H1 (cell line): Measurements from ENCODE around the gene RIBC1. TPM values are rescaled to one million over a fixed set of nuclear protein-coding genes. Genes with fewer than 3 reads are reported as not detected.

Experiments
- CTCF ChIA-PET: fragments of 300-600 bp; sonication (Branson Sonifier 250); formaldehyde crosslinking; loops from one replicate; lab custom pipeline; 2021; ENCODE audit not compliant: partially characterized antibody; lab: Charles Lee
- POLR2A ChIA-PET: fragments of 300-600 bp; sonication (Branson Sonifier 250); formaldehyde crosslinking; loops from one replicate; lab custom pipeline; 2021; ENCODE audit warnings: inconsistent platforms; ENCODE audit not compliant: partially characterized antibody; lab: Charles Lee
- DNase-seq, 2 experiments: peaks; one replicate each; pipeline versions ENCODE4 v3.0.0 to v3.0.0-alpha.2; 2010 to 2022; ENCODE audit warnings: low spot score in 2 of 2, low read depth in 1 of 2, mixed read lengths in 1 of 2
- FAIRE-seq: peaks from 2 replicates; lab custom pipeline; 2011; peaks lifted over from hg19 to GRCh38; lab: Jason Lieb, UNC
- H2AFZ ChIP-seq: 2 replicates; pipeline ENCODE4 v1.8.1; 2012; ENCODE audit warnings: low read length, inconsistent platforms
- H2AK5ac ChIP-seq: 2 replicates; pipeline ENCODE4 v1.6.1; 2013; ENCODE audit warnings: low read depth, low read length
- H2BK120ac ChIP-seq: replicated peaks from 2 replicates; pipeline ENCODE3; 2013; ENCODE audit warnings: low read depth, low read length, inconsistent platforms
- H2BK12ac ChIP-seq: 2 replicates; pipeline ENCODE4 v1.6.1; 2013; ENCODE audit warnings: low read depth, low read length
- H2BK15ac ChIP-seq: 2 replicates; pipeline ENCODE4 v1.6.1; 2013; ENCODE audit warnings: low read length
- H2BK20ac ChIP-seq: 2 replicates; pipeline ENCODE4 v1.6.1; 2013; ENCODE audit warnings: low read length
- H2BK5ac ChIP-seq: 2 replicates; pipeline ENCODE4 v1.6.1; 2013; ENCODE audit warnings: low read depth, low read length
- H3K14ac ChIP-seq: 2 replicates; pipeline ENCODE4 v1.6.1; 2013; ENCODE audit warnings: inconsistent platforms; ENCODE audit not compliant: insufficient read length
- H3K18ac ChIP-seq: 2 replicates; pipeline ENCODE4 v1.6.1; 2013; ENCODE audit warnings: low read length; ENCODE audit errors: extremely low read depth
- H3K23ac ChIP-seq: 2 replicates; pipeline ENCODE4 v1.6.1; 2013; ENCODE audit warnings: inconsistent platforms; ENCODE audit not compliant: insufficient read length
- H3K23me2 ChIP-seq: 2 replicates; pipeline ENCODE4 v1.6.1; 2013; ENCODE audit warnings: low read depth, low read length
- H3K27ac ChIP-seq: 2 replicates; pipeline ENCODE4 v1.6.1; 2011; ENCODE audit warnings: low read depth, low read length, inconsistent platforms
- H3K27me3 ChIP-seq, 4 experiments: replicated peaks in 1 of 4; 1 replicate in 1 of 4; 2 replicates in 3 of 4; pipeline versions ENCODE4 v1.6.1 to v1.8.1; 2011 to 2013; ENCODE audit warnings: low read length in 3 of 4, mild to moderate bottlenecking in 3 of 4, inconsistent platforms in 2 of 4, mixed read lengths in 2 of 4, moderate library complexity in 1 of 4; ENCODE audit not compliant: control insufficient read depth in 3 of 4, insufficient read depth in 3 of 4; ENCODE audit errors: extremely low read depth in 1 of 4
- H3K36me3 ChIP-seq, 4 experiments: 2 replicates each; pipeline versions ENCODE4 v1.6.1 to v1.8.1; 2011 to 2013; ENCODE audit warnings: mild to moderate bottlenecking in 4 of 4, low read length in 3 of 4, moderate library complexity in 2 of 4, control low read depth in 1 of 4, inconsistent platforms in 1 of 4; ENCODE audit not compliant: insufficient read depth in 4 of 4, control insufficient read depth in 2 of 4
- H3K4ac ChIP-seq: replicated peaks from 2 replicates; pipeline ENCODE3; 2013; ENCODE audit warnings: low read length, low read depth, mixed read lengths, inconsistent platforms; ENCODE audit not compliant: insufficient read length
- H3K4me1 ChIP-seq, 4 experiments: replicated peaks in 1 of 4; 1 replicate in 1 of 4; 2 replicates in 3 of 4; pipeline versions ENCODE4 v1.6.1 to v1.8.1; 2011 to 2013; ENCODE audit warnings: low read length in 3 of 4, inconsistent platforms in 2 of 4, mixed read lengths in 1 of 4; ENCODE audit not compliant: insufficient read depth in 4 of 4, control insufficient read depth in 3 of 4
- H3K4me2 ChIP-seq, 2 experiments: 2 replicates each; pipeline versions ENCODE4 v1.6.1 to v1.8.1; 2011 to 2013; ENCODE audit warnings: low read depth in 2 of 2, low read length in 2 of 2, control low read depth in 1 of 2, inconsistent platforms in 1 of 2, mild to moderate bottlenecking in 1 of 2; ENCODE audit not compliant: insufficient read depth in 1 of 2
- H3K4me3 ChIP-seq, 4 experiments: fragments of 200-600, 300-600 bp in 1 of 4; sonication (generic), shearing (Covaris generic), sonication (Bioruptor Twin) in 1 of 4; 2 replicates each; pipeline versions ENCODE4 v1.5.1 to v1.8.1; 2011 to 2016; ENCODE audit warnings: low read length in 4 of 4, low read depth in 3 of 4, control low read depth in 2 of 4, inconsistent platforms in 2 of 4, mild to moderate bottlenecking in 2 of 4, mixed read lengths in 1 of 4, moderate library complexity in 1 of 4; ENCODE audit not compliant: insufficient read depth in 2 of 4; ENCODE audit errors: extremely low read depth in 1 of 4
- H3K56ac ChIP-seq: replicated peaks from 2 replicates; pipeline ENCODE3; 2013; ENCODE audit warnings: low read depth, mild to moderate bottlenecking, mixed read lengths, low read length, inconsistent platforms; ENCODE audit not compliant: insufficient read length
- H3K79me1 ChIP-seq: 2 replicates; pipeline ENCODE4 v1.6.1; 2013; ENCODE audit warnings: low read depth, low read length, control low read depth
- H3K79me2 ChIP-seq, 2 experiments: 2 replicates each; pipeline versions ENCODE4 v1.6.1 to v1.8.1; 2012 to 2013; ENCODE audit warnings: low read length in 2 of 2, mild to moderate bottlenecking in 2 of 2, inconsistent platforms in 1 of 2; ENCODE audit not compliant: insufficient read depth in 2 of 2, control insufficient read depth in 1 of 2
- H3K9ac ChIP-seq, 4 experiments: replicated peaks in 1 of 4; 1 replicate in 1 of 4; 2 replicates in 3 of 4; pipeline versions ENCODE4 v1.6.1 to v1.8.1; 2011 to 2013; ENCODE audit warnings: low read depth in 3 of 4, low read length in 3 of 4, control low read depth in 2 of 4, mild to moderate bottlenecking in 2 of 4, moderate library complexity in 2 of 4, inconsistent platforms in 1 of 4; ENCODE audit errors: extremely low read depth in 1 of 4
- H3K9me3 ChIP-seq, 2 experiments: 2 replicates each; pipeline versions ENCODE4 v1.6.1 to v1.8.1; 2012 to 2013; ENCODE audit warnings: mild to moderate bottlenecking in 2 of 2, moderate library complexity in 2 of 2, control low read depth in 1 of 2, inconsistent platforms in 1 of 2, low read depth in 1 of 2, low read length in 1 of 2, mixed read lengths in 1 of 2; ENCODE audit not compliant: insufficient read depth in 2 of 2
- H4K20me1 ChIP-seq, 2 experiments: replicated peaks in 1 of 2; 2 replicates each; pipeline versions ENCODE3 to v1.8.1; 2011 to 2013; ENCODE audit warnings: inconsistent platforms in 2 of 2, low read length in 2 of 2, mild to moderate bottlenecking in 1 of 2; ENCODE audit not compliant: insufficient read depth in 2 of 2, control insufficient read depth in 1 of 2
- H4K5ac ChIP-seq: 2 replicates; pipeline ENCODE4 v1.6.1; 2013; ENCODE audit warnings: low read length, low read depth, mixed read lengths, inconsistent platforms; ENCODE audit not compliant: insufficient read length
- H4K8ac ChIP-seq: 2 replicates; pipeline ENCODE4 v1.8.0; 2013; ENCODE audit warnings: mild to moderate bottlenecking, moderate library complexity, low read length, inconsistent platforms; ENCODE audit not compliant: insufficient read depth; ENCODE audit errors: extremely low read depth
- H4K91ac ChIP-seq: replicated peaks from 2 replicates; pipeline ENCODE3; 2013; ENCODE audit warnings: low read length, mixed read lengths, inconsistent platforms; ENCODE audit not compliant: insufficient read length
- POLR2A ChIP-seq, 2 experiments: IDR thresholded peaks; 1 replicate in 1 of 2; 2 replicates in 1 of 2; pipeline ENCODE4 v1.6.1; 2011; ENCODE audit warnings: low read depth in 2 of 2, low read length in 2 of 2, mild to moderate bottlenecking in 2 of 2; ENCODE audit errors: control extremely low read depth in 1 of 2
- RAD21 ChIP-seq, 2 experiments: IDR thresholded peaks in 1 of 2; conservative IDR thresholded peaks in 1 of 2; 2 replicates each; pipeline ENCODE4 v1.6.1; 2011; ENCODE audit warnings: low read depth in 2 of 2, low read length in 2 of 2, improper control_type of control experiment in 1 of 2, inconsistent platforms in 1 of 2, mild to moderate bottlenecking in 1 of 2, moderate library complexity in 1 of 2
- polyA plus RNA-seq, 7 experiments: library from polyadenylated mRNA; depleted of rRNA in 3 of 7; stranded (reverse) in 5 of 7; unstranded in 2 of 7; fragments of >200 nt in 5 of 7; fragments of 200-250 nt in 2 of 7; gene quantifications; 1 replicate in 5 of 7; 2 replicates in 1 of 7; 4 replicates in 1 of 7; pipeline versions ENCODE4 v1.2.1 to v1.2.3, GENCODE V29; 2011 to 2013; ENCODE audit warnings: missing spikeins in 2 of 7, mixed read lengths in 2 of 7
- total RNA-seq: library from RNA; stranded (reverse); fragmentation: NEBNext Ultra II Directional; extraction: Animal tissue kit (Norgen Biotek cat#: 25700); gene quantifications from 2 replicates; pipeline ENCODE4 v1.2.1, GENCODE V29; 2021

The RIBC1 gene
- total and polyA plus RNA-seq, 2 of the 8 experiments (the other 6 are each of a cell fraction or from before 2014, with no cell fraction given), result 0.41 to 0.97 TPM

DNA sequence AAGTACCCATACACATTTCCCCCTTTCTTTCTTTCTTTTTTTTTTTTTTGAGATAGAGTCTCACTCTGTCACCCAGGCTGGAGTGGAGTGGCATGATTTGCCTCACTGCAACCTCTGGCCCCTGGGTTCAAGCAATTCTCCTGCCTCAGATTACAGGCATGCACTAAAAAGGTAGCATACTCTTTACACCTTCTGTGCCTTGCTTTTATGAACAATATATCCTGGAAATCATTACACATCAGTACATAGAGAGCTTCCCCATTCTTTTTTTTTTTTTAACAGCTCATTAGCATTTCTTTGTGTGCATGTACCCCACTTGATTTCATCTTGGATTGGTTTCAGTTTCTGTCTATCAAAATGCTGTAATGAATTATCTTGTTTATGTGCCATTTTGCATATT, 30.1 kb downstream of the RIBC1 start:
- Histone ChIP-seq H2AFZ (no peak overlapping the region), H4K8ac (no peak overlapping the region), H3K27me3 (no peaks in the 10 kb centered on the region), H4K91ac (no peak overlapping the region), H3K36me3 (no peaks in the 10 kb centered on the region), H3K4me2 (no peak overlapping the region), H2BK20ac (no peak overlapping the region), H3K18ac (no peak overlapping the region), H4K20me1 (no peaks in the 10 kb centered on the region), H3K23me2 (no peaks in the 10 kb centered on the region), H3K4ac (no peak overlapping the region), H3K14ac (no peak overlapping the region), H3K4me3 (no peak overlapping the region), H2BK5ac (no peak overlapping the region), H3K23ac (no peak overlapping the region), H2BK12ac (no peak overlapping the region), H3K27ac (no peak overlapping the region), H3K9ac (no peak overlapping the region), H2AK5ac (no peak overlapping the region), H4K5ac (no peak overlapping the region), H3K9me3 (no peaks in the 10 kb centered on the region), H2BK120ac (no peak overlapping the region), H3K79me1 (no peaks in the 10 kb centered on the region), H3K79me2 (no peaks in the 10 kb centered on the region), H2BK15ac (no peak overlapping the region), H3K56ac (no peak overlapping the region), H3K4me1 (no peaks in the 10 kb centered on the region)
- ChIA-PET POLR2A (interaction anchor here (0.5 kb wide), 1 partner anchor 61 kb away, joined by 3 read pairs; no protein-coding TSS in a partner anchor), CTCF (interaction anchor here (0.7 to 3.7 kb wide), 2 partner anchors 28 to 140 kb away, joined by 3 to 17 read pairs; no protein-coding TSS in a partner anchor)
- no peak for FAIRE-seq
- no peak for DNase-seq
- TF ChIP-seq POLR2A (IDR thresholded peaks at IDR 0.05; ENCODE audit: control extremely low read depth in 1 of 2, low read depth in 2 of 2, low read length in 2 of 2) (no peak), RAD21 (IDR thresholded peaks at IDR 0.05 in 1 of 2, conservative IDR thresholded peaks at IDR 0.05 in 1 of 2; ENCODE audit: low read depth in 2 of 2, low read length in 2 of 2) (no peak)
